Epithelial cell of esophagus (primary cell): ENCODE data around the gene IRF1.
"Not testable (repeated sequence)": the region's sequence is repeated elsewhere in the genome, so short reads cannot be mapped to it uniquely, and the experiment has no call there.

Experiments used
- DNase-seq: peaks from one replicate; pipeline ENCODE4 v3.0.0; 2010; ENCODE audit warnings: low read depth
- H3K4me3 ChIP-seq: 2 replicates; pipeline ENCODE4 v1.5.1; 2011; ENCODE audit warnings: mild to moderate bottlenecking, low read length, control low read depth
- TF ChIP-seq, protein P1 (sequence below): IDR thresholded peaks from 2 replicates; pipeline ENCODE4 v1.5.1; 2011; ENCODE audit warnings: low read depth, mild to moderate bottlenecking, low read length, control low read depth, inconsistent platforms; ENCODE audit not compliant: insufficient read depth; ENCODE audit errors: missing control alignments

IRF1 gene

DNA sequence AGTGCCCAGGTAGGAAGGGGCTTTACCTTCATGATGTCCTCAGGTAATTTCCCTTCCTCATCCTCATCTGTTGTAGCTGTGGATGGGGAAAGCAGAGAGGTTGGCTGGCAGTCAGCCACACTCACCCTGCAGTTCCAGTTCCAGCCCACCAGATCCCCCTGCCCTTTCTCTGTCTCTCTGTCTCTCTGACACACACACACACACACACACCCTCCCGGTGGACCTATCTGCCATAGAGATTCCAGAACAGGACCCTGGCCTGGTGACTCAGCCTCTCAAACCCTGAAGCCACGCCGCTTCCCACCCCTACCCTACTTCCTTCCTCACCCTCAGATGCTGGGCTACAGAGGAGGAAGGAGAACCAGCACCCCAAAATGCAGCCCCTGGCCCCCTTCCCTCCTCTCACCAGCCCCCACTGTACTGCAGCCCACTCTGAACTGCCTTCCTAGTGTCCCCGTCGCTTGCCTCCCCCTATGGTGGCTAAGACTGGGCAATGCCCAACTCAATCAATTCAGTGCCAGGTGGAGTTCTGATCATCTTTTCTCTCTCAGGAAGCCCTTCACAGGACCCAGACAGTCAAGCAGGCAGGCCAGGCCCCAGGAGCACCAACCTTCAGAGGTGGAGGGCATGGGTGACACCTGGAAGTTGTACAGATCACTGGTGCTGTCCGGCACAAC, 4.8 kb downstream of the IRF1 start:
- DNase-seq = no peak
- TF ChIP-seq, protein P1, sequence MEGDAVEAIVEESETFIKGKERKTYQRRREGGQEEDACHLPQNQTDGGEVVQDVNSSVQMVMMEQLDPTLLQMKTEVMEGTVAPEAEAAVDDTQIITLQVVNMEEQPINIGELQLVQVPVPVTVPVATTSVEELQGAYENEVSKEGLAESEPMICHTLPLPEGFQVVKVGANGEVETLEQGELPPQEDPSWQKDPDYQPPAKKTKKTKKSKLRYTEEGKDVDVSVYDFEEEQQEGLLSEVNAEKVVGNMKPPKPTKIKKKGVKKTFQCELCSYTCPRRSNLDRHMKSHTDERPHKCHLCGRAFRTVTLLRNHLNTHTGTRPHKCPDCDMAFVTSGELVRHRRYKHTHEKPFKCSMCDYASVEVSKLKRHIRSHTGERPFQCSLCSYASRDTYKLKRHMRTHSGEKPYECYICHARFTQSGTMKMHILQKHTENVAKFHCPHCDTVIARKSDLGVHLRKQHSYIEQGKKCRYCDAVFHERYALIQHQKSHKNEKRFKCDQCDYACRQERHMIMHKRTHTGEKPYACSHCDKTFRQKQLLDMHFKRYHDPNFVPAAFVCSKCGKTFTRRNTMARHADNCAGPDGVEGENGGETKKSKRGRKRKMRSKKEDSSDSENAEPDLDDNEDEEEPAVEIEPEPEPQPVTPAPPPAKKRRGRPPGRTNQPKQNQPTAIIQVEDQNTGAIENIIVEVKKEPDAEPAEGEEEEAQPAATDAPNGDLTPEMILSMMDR = no peak
- no peak overlapping the region for H3K4me3 ChIP-seq

DNA sequence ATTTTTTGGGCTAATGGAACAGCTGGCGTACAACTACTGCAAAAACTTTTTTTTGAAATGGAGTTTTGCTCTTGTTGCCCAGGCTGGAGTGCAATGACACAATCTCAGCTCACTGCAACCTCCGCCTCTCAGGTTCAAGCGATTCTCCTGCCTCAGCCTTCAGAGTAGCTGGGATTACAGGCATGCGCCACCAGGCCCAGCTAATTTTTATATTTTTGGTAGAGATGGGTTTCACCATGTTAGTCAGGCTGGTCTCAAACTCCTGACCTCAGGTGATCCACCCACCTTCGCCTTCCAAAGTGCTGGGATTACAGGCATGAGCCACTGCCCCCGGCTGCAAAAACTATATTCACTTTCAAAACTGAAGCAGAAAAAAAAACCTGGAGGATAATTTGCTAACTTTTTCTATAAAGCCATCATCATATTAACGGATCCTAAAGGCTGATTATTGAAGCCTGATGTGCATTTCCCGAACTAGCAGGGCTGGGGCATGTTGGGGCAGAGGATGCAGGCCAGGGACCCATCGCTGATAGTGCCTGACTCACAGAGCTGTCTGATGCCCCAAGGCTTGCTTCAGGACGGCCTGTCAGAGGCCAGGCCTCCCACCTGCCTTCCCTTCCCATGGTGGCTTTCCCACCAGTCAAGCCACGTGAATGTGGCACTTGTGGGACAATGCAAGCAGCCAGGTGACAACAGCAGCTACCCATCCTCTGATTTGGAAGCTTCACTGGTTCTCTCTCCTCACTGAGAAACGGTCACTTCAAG, 5.5 kb downstream of the IRF1 start:
- peak; percentile 86 for DNase-seq
- not testable (repeated sequence) for H3K4me3 ChIP-seq

DNA sequence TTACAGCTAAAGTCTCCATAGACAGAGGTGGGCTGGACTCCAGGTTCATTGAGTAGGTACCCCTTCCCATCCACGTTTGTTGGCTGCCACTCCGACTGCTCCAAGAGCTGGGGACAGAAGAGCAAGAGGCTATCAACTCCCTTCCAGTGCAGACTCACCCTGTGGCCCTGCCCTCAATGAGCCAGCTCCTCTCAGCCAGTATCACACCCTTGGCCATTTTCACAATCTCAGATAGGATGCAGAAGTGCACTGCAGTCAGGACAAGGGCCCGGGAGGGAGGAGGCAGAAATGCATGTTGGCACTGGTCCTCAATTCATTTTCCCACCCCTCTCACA, 6.2 kb downstream of the IRF1 start:
- DNase-seq = no peak
- no peak overlapping the region for H3K4me3 ChIP-seq
- TF ChIP-seq, protein P1 = no peak

DNA sequence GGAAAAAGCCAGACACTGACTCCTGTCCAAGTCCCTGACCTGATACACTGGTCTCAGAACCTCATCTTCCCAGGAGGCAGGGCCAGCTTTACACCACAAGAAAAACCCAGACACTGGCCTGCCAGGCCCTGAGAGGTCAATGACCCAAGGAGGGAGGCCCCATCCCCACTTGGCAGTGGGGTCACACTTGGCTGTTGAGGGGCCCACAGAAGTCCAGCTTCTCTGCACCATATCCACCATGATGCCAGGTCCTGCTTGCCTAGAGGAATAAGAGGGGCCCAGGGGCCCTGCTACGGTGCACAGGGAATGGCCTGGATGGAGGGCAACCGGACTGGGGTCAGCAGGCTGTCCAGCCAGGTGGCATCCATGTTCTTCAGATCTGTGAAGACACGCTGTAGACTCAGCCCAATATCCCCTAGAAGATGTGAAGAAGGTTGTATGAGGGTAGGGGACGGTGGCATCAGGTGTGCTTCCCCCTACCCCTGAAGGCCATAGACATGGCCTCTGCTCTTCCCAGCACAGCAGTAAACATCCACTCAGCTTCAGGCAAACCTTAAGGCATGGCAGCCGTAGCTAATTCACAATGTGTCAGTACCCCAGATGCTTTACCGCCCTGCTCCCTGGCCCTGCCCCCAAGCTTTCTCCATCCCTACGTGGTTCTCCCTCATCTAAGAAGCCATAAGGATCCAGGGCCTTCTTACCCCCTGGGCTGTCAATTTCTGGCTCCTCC, 6.7 kb downstream of the IRF1 start:
- no peak for DNase-seq
- TF ChIP-seq, protein P1 = no peak
- no peak overlapping the region for H3K4me3 ChIP-seq

DNA sequence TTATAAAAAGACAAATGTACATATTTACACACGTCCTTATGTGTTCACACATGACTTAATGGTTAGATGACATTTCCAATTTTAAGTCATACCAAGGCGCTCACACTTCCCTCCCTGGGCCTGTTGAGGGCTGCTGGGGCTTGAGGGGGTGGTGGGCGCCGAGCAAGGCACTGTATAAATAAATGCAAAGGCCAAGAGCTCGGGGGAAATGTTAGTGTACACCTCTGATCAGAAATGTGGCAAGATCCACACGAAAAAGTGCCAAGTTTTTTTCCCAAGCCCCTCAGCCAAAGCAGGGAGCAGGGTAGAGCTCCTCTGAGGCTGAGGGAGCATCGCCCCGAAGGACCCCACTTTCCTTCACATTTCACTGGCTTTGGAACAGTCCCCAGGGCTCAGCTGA, 7.5 kb downstream of the IRF1 start:
- TF ChIP-seq, protein P1 = no peak
- no peak overlapping the region for H3K4me3 ChIP-seq
- no peak for DNase-seq

DNA sequence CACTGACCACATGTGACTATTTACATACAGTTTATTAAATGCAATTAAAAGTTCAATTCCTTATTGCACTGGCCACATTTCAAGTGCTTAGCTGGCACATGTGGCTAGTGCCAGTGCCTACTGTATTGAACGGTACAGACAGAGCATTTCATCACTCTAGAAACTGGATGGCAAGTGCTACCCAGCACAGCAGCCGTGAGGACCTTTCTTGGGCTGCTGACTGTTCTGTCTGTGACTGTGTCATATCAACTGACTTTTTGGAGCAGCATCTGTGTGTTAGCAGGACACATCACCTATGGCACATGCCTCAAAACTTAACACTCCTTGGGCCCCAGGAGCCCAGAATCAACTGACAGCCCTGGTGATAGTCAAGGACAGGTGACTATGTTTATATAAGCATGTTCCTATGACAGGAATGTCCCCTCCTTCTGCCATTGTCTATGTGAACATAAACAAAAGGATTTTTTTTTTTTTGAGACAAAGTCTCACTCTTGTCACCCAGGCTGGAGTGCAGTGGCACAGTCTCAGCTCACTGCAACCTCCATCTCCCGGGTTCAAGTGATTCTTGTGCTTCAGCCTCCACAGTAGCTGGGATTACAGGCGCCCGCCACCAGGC, 8.9 kb downstream of the IRF1 start:
- DNase-seq = no peak
- TF ChIP-seq, protein P1 = no peak
- H3K4me3 ChIP-seq = no peak overlapping the region
